HepG2 (cell line): ENCODE results near the gene RNU1-2. TPM values are rescaled to one million over a fixed set of nuclear protein-coding genes. Genes with fewer than 3 reads are reported as not detected.
"Not testable (repeated sequence)": the region's sequence is repeated elsewhere in the genome, so short reads cannot be mapped to it uniquely, and the experiment has no call there.

Experiments
- ATAC-seq: fragments of 200-7000 bp; cut with Tn5 transposase; 3 replicates; pipeline ENCODE4 v1.9.1; 2020; ENCODE audit warnings: mild to moderate bottlenecking, moderate library complexity
- BruUV-seq: library from RNA; stranded (reverse); fragments of 400-500 nt; replicated peaks from 2 replicates; lab custom pipeline; 2021; lab: Mats Ljungman, UMichigan
- CTCF ChIA-PET: fragments of 300-600 bp; formaldehyde crosslinking; extraction: SDS; loops from one replicate; lab custom pipeline; 2021; ENCODE audit warnings: low total read pairs, inconsistent platforms, low intra/inter-chr PET ratio; lab: Yijun Ruan, JAX
- POLR2A ChIA-PET: fragments of 350-600 bp; sonication (Branson Sonifier 250); formaldehyde crosslinking; loops from one replicate; lab custom pipeline; 2020; ENCODE audit warnings: antibody characterized with exemption, inconsistent platforms; lab: Yijun Ruan, JAX
- DNase-seq: peaks from one replicate; pipeline ENCODE4 v3.0.0-alpha.2; 2015; ENCODE audit warnings: low spot score
- FAIRE-seq: peaks from 3 replicates; lab custom pipeline; 2011; peaks lifted over from hg19 to GRCh38; lab: Jason Lieb, UNC
- H2AFZ ChIP-seq: one replicate; pipeline ENCODE4 v1.6.1; 2011; ENCODE audit warnings: low read length, inconsistent platforms
- H3K27ac ChIP-seq: fragments of 300-600 bp; 3 replicates; pipeline ENCODE4 v1.8.0; 2011; ENCODE audit warnings: mixed run types, mild to moderate bottlenecking, mixed read lengths, low read length, inconsistent platforms; ENCODE audit not compliant: insufficient read depth; ENCODE audit errors: extremely low read length
- H3K27me3 ChIP-seq, 2 experiments: fragments of 200-600 bp in 1 of 2; 2 replicates in 1 of 2; 3 replicates in 1 of 2; pipeline versions ENCODE4 v1.6.0 to v1.8.0; 2011; ENCODE audit warnings: low read length in 2 of 2, mild to moderate bottlenecking in 2 of 2, moderate library complexity in 2 of 2, inconsistent platforms in 1 of 2; ENCODE audit not compliant: insufficient read depth in 2 of 2, control insufficient read depth in 1 of 2
- H3K36me3 ChIP-seq, 2 experiments: fragments of 200-600 bp in 1 of 2; replicated peaks in 1 of 2; 2 replicates in 1 of 2; 3 replicates in 1 of 2; pipeline versions ENCODE4 v1.5.1 to v1.8.0; 2011; ENCODE audit warnings: low read length in 2 of 2, inconsistent platforms in 1 of 2; ENCODE audit not compliant: insufficient read depth in 2 of 2, control insufficient read depth in 1 of 2
- H3K4me1 ChIP-seq: 2 replicates; pipeline ENCODE4 v1.5.1; 2012; ENCODE audit warnings: low read length, inconsistent platforms; ENCODE audit not compliant: insufficient read depth
- H3K4me2 ChIP-seq: 2 replicates; pipeline ENCODE4 v1.6.0; 2011; ENCODE audit warnings: low read depth, low read length, inconsistent platforms
- H3K4me3 ChIP-seq, 3 experiments: fragments of 200-600 bp in 1 of 3; sonication (generic), shearing (Covaris generic) in 1 of 3; replicated peaks in 1 of 3; 2 replicates each; pipeline ENCODE4 v1.5.1; 2011 to 2016; ENCODE audit warnings: low read length in 3 of 3, inconsistent platforms in 2 of 3, low read depth in 2 of 3, mild to moderate bottlenecking in 2 of 3, control low read depth in 1 of 3, mixed read lengths in 1 of 3; ENCODE audit not compliant: insufficient read depth in 1 of 3
- H3K79me2 ChIP-seq: one replicate; pipeline ENCODE4 v1.6.1; 2011; ENCODE audit warnings: low read length, inconsistent platforms; ENCODE audit not compliant: insufficient read depth
- H3K9ac ChIP-seq: 2 replicates; pipeline ENCODE4 v1.6.0; 2011; ENCODE audit warnings: mild to moderate bottlenecking, low read depth, low read length, inconsistent platforms; ENCODE audit not compliant: insufficient read depth
- H3K9me3 ChIP-seq: 2 replicates; pipeline ENCODE4 v1.5.1; 2012; ENCODE audit warnings: mild to moderate bottlenecking, low read length
- H4K20me1 ChIP-seq: 2 replicates; pipeline ENCODE4 v1.6.0; 2011; ENCODE audit warnings: inconsistent platforms, mild to moderate bottlenecking, low read length, moderate library complexity; ENCODE audit not compliant: insufficient read depth
- MYC ChIP-seq: sonication (generic); formaldehyde crosslinking; IDR thresholded peaks from 2 replicates; pipeline ENCODE4 v1.9.0; 2021; ENCODE audit warnings: missing genetic modification reagents, borderline replicate concordance
- NFE2 ChIP-seq: sonication (generic); formaldehyde crosslinking; IDR thresholded peaks from 2 replicates; pipeline ENCODE4 v1.4.0; 2020; ENCODE audit warnings: missing genetic modification reagents
- SP4 ChIP-seq: sonication (generic); formaldehyde crosslinking; IDR thresholded peaks from 2 replicates; pipeline ENCODE4 v1.8.1; 2023; ENCODE audit warnings: mild to moderate bottlenecking, missing genetic modification reagents
- TP53 ChIP-seq: sonication (generic); formaldehyde crosslinking; conservative IDR thresholded peaks from 2 replicates; pipeline ENCODE4 v1.4.0; 2020; ENCODE audit warnings: missing genetic modification reagents
- WGBS: methylation state at CpG from one replicate; pipeline ENCODE4 v1.1.6; 2017; ENCODE audit warnings: low lambda C conversion rate; 5-methylcytosine and 5-hydroxymethylcytosine counted together
- in situ Hi-C: cut with HindIII; loops from 2 replicates; pipeline ENCODE4 v1.10.0; 2017; ENCODE audit warnings: low pct_unique_long_range_greater_than_20kb; ENCODE audit not compliant: extremely low pct_ligation_motif_present
- intact Hi-C: fragments of 100-400 bp; cut with micrococcal nuclease; formaldehyde crosslinking; loops from one replicate; pipeline ENCODE4 v1.10.0; 2022; ENCODE audit not compliant: unreplicated experiment
- polyA plus RNA-seq, 8 experiments: library from polyadenylated mRNA; depleted of rRNA in 3 of 8; stranded (reverse) in 7 of 8; unstranded in 1 of 8; fragments of >200 nt; fragmentation: Illumina TruSeq in 4 of 8; extraction: Trizol in 4 of 8; gene quantifications; 2 replicates each; pipeline versions ENCODE4 v1.2.1 to v1.2.3, GENCODE V29; 2011 to 2016; ENCODE audit warnings: low read depth in 4 of 8, missing spikeins in 1 of 8, mixed read lengths in 1 of 8; ENCODE audit not compliant: insufficient read depth in 1 of 8
- total RNA-seq, 5 experiments: library from RNA; depleted of rRNA; stranded (reverse); fragments of >200 nt; fragmentation: Illumina TruSeq; extraction: Trizol; gene quantifications; 2 replicates each; pipeline ENCODE4 v1.2.3, GENCODE V29; 2016; ENCODE audit warnings: low read depth in 1 of 5
- TF ChIP-seq, protein P1 (sequence below): sonication (generic); formaldehyde crosslinking; IDR thresholded peaks from 2 replicates; pipeline ENCODE4 v1.8.1; 2023; ENCODE audit warnings: mild to moderate bottlenecking, inconsistent platforms, moderate library complexity, missing genetic modification reagents, borderline replicate concordance
- TF ChIP-seq, protein P2 (sequence below): IDR thresholded peaks from 2 replicates; pipeline ENCODE4 v1.6.1; 2016; ENCODE audit warnings: low read depth
- TF ChIP-seq, protein P3 (sequence below): sonication (generic); formaldehyde crosslinking; IDR thresholded peaks from 2 replicates; pipeline ENCODE4 v1.9.0; 2021; ENCODE audit warnings: missing genetic modification reagents, mild to moderate bottlenecking, borderline replicate concordance

The RNU1-2 gene
- total and polyA plus RNA-seq, 2 of the 13 experiments (the other 11 are each of a cell fraction or from before 2014, with no cell fraction given), result under 0.01 to 11,018 TPM

DNA sequence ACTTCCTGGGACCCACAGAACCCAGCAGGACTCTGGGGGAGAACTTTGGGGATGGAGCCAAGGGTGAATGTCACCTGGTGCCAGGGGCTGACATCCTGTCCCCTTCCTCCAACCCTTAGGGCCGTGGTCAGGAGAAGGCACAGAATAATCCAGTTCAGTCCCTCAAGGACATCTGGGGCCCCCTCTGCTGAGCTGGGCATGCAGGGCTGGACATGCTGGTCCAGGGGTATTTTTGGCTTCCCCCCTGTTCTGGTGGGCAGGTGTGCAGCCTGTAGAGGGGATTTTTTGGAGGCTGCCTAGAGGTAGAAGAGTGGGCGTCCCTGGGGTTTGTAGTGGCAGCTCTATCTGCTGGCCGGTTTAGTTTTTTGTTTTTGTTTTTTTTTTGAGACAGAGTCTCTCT is 22.6 kb downstream of the RNU1-2 start (continued):
- TF ChIP-seq MYC (CRISPR knock-in tag) (no peak), NFE2 (no peak), SP4 (CRISPR knock-in tag) (no peak), TP53 (CRISPR knock-in tag) (no peak)
- TF ChIP-seq, protein P1, sequence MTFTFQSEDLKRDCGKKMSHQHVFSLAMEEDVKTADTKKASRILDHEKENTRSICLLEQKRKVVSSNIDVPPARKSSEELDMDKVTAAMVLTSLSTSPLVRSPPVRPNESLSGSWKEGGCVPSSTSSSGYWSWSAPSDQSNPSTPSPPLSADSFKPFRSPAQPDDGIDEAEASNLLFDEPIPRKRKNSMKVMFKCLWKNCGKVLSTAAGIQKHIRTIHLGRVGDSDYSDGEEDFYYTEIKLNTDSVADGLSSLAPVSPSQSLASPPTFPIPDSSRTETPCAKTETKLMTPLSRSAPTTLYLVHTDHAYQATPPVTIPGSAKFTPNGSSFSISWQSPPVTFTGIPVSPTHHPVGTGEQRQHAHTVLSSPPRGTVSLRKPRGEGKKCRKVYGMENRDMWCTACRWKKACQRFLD (CRISPR knock-in tag), result no peak
- TF ChIP-seq, protein P2, sequence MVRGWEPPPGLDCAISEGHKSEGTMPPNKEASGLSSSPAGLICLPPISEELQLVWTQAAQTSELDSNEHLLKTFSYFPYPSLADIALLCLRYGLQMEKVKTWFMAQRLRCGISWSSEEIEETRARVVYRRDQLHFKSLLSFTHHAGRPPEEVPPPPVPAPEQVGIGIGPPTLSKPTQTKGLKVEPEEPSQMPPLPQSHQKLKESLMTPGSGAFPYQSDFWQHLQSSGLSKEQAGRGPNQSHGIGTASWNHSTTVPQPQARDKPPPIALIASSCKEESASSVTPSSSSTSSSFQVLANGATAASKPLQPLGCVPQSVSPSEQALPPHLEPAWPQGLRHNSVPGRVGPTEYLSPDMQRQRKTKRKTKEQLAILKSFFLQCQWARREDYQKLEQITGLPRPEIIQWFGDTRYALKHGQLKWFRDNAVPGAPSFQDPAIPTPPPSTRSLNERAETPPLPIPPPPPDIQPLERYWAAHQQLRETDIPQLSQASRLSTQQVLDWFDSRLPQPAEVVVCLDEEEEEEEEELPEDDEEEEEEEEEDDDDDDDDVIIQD (CRISPR knock-in tag), result no peak
- TF ChIP-seq, protein P3, sequence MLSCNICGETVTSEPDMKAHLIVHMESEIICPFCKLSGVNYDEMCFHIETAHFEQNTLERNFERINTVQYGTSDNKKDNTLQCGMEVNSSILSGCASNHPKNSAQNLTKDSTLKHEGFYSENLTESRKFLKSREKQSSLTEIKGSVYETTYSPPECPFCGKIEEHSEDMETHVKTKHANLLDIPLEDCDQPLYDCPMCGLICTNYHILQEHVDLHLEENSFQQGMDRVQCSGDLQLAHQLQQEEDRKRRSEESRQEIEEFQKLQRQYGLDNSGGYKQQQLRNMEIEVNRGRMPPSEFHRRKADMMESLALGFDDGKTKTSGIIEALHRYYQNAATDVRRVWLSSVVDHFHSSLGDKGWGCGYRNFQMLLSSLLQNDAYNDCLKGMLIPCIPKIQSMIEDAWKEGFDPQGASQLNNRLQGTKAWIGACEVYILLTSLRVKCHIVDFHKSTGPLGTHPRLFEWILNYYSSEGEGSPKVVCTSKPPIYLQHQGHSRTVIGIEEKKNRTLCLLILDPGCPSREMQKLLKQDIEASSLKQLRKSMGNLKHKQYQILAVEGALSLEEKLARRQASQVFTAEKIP (CRISPR knock-in tag), result no peak

DNA sequence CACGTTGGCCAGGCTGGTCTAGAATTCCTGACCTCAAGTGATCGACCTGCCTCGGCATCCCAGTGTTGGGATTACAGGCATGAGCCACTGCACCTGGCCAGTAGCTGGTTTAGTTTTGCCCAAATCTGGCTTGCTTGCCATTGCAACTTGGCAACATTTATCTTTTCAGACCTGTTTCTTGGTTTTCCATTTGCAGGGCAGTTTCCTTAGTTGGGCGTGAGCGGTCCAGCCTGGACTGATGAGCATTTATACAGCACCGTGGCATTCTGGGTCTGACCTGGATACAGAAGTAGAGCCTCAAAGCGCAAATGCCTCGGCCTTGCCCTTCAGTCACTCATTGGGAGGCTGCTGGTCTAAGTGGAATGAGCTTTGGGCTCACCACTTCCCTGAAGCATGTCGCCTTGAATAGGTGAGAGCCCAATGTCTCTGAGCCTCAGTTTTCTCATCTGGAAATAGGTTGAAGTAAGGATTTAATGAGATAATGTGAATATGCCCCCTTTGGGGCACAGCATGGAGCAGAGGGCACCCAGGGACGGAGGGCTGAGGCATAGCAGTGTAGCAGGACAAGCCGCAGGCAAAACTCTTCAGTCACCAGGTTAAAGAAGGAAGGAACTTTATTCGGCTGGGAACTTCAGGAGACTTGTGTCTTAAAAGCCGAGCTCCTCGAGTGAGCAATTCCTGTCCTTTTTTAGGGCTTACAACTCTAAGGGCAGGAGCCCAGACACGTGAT is 23.3 kb downstream of the RNU1-2 start:
- BruUV-seq, POLR2A ChIA-PET, H3K4me2 ChIP-seq, DNase-seq, in situ Hi-C loops, ATAC-seq, H3K4me3 ChIP-seq, H3K27ac ChIP-seq, H3K79me2 ChIP-seq, CTCF ChIA-PET, H3K9ac ChIP-seq, H3K36me3 ChIP-seq, FAIRE-seq, H3K27me3 ChIP-seq, H3K9me3 ChIP-seq, H4K20me1 ChIP-seq, H2AFZ ChIP-seq, intact Hi-C loops: not testable (repeated sequence)
- H3K4me1 ChIP-seq, result peaks cover 24% of the 10 kb centered on the region
- 49% methylated on average over 10 of the region's 15 CpGs for WGBS
